HG03342 (cell line): ENCODE results near the gene DHRSX.
"Not testable (repeated sequence)": the region's sequence is repeated elsewhere in the genome, so short reads cannot be mapped to it uniquely, and the experiment has no call there.

Experiments used
- ATAC-seq: cut with Tn5 transposase; IDR thresholded peaks from one replicate; pipeline ENCODE4 v1.9.1; 2021; ENCODE audit warnings: mild to moderate bottlenecking, moderate library complexity; ENCODE audit not compliant: unreplicated experiment

Gene DHRSX

DNA sequence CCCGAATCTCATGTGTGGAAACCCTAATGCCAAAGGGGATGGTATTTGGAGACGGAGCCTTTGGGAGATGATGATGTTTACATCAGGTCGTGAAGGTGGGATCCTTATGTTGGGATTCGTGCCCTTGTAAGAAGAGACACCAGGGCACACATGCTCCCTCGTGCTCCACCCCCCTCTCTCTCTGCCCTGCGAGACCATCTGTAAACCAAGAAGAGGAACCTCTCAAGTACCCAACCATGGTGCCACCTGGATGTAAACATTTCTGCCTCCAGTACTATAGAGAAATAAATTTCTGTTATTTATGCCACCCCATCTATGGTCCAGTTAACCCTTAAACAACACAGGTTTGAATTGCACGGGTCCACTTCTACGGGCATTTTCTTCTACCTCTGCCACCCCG lies 179.4 kb downstream of the DHRSX start:
- no peak for ATAC-seq

DNA sequence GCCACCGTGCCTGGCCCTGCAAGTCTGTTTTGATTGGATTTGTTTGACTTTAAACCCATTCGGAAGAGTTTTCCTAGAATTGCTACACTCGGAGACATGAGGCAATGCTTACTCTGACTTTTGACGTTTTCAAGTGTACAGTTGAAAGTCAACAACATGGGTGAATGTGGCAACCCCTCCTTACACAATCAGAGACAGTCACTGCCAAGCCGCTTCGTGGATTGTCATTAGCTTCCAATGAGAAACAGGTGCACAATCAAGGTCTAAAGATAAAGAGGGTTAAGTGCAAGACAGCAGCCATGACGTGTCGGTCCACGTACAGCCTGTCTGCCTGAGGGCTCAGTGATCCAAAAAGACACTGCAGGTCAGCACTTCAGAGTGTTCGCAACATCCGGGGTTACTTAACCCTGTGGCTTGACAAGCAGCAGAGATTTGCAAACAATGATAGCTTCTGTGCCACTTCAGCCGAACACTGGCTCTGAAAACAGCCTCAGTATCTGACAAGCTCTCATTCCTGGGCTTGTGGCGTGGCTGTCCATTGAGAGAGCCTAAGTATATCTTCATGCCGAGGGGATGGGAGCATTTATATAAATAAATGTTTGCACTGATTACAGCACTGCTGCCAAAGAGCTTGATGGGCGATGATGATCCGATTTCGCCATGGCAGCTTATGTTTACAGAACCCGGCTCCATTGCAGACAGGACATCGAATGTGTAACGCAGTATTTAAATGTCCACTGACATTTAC lies 180.0 kb downstream of the DHRSX start:
- no peak for ATAC-seq

DNA sequence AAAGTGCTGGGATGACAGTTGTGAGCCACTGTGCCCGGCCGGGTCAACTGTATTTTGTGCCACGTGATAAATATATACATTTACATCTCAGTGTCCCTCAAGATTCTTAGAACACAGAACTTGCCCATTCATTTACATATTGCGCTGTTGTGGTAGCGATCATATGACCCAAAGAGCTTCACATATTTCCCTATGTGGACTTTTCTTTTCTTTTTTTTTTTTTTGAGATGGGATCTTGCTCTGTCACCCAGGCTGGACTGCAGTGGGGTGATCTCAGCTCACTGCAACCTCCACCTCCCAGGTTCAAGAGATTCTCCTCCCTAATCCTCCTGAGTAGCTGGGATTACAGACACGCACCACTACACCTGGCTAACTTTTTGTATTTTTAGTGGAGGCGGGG lies 180.7 kb downstream of the DHRSX start:
- ATAC-seq = no peak

DNA sequence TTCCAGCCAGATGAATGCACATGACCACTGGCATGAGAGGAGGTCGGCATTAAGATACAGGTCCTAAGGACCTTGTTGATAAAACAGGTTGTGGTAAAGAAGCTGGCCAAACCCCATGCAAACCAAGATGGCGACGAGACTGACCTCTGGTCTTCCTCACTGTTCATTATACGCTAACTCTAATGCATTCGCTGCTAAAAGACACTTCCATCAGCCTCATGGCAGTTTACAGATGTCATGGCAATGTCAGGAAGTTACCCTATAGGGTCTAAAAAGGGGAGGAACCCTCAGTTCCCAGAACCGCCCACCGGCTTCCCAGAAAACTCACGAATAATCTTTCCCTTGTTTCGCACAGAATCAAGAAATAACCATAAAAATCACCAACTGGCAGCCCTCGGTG lies 182.4 kb downstream of the DHRSX start:
- ATAC-seq = no peak

DNA sequence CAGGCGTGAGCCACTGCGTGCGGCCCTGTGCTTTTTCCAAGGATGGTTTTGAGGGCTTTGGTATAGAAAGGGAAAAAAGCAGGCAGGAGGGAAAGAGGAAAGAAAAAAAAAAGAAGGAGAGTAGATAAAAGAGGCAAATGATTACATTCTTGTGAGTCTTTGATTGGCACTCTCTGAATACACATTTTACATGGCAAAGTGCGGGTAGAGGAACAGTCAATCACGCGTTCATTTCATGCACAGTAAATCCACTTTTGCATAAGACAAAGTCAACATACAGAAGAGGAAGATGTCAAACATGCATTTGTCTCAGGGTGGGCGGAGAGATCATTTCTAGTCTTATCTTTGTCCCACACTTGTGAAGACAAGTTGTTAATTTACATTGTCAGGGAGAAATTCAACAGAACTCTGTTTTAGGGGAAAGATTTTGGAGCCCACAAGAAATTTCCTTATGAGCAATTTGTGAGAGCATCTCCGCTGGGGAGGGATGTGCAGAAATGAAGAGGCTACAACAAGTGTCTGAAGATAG lies 183.2 kb downstream of the DHRSX start:
- ATAC-seq = no peak

DNA sequence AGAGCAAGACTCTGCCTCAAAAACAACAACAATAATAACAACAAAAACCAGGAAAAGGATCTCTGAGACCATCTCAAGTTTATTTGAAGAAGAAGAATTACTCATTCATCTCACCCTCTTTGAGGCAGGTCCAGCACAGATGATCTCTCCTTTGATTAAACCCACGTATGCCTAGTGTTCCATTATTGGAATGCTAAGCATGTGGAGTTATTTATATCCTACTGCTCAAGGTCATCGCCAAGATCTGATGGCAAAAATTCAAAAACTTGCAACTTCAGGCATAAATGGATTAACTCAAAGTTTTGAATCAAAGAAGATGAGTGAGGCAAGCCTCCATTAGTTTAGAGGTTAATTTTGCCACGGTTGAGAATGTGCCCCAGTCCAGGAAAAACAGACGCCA lies 184.2 kb downstream of the DHRSX start:
- no peak for ATAC-seq

DNA sequence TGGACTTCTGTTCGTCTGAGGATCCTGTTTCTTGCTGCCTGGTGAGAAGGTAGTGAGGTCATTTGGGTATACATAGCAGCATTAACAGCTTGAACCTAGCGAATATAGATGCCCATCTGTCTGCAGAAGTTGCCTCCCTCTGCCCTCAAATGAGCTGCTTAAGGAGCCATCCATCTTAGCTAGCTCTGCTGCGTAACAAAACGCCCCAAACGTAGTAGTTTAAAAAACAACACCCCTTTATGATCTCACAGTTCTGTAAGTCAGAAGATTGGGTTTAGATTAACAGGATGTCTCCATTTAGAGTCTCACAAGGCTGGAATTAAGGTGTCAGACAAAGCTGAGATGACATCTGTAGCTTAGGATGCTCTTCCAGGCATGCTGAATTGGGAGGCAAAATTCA lies 185.3 kb downstream of the DHRSX start:
- no peak for ATAC-seq

DNA sequence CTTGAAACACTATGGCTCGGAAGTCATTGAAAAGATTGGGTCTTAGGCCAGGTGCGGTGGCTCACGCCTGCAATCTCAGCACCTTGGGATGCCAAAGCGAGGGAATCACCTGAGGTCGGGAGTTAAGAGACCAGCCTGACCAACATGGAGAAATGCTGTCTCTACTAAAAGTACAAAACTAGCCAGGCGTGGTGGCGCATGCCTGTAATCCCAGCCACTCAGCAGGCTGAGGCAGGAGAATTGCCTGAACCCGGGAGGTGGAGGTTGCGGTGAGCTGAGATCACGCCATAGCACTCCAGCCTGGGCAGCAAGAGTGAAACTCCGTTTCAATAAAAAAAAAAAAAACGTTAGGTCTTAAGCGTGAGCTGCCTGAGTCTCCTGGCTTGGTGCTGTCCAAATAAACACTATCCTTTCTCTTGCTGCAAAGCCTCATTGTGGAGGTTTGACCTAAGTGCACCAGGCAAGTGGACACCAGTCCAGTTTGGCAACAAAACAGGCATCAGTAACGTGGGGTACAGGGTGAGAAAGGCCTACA lies 185.9 kb downstream of the DHRSX start:
- no peak for ATAC-seq

DNA sequence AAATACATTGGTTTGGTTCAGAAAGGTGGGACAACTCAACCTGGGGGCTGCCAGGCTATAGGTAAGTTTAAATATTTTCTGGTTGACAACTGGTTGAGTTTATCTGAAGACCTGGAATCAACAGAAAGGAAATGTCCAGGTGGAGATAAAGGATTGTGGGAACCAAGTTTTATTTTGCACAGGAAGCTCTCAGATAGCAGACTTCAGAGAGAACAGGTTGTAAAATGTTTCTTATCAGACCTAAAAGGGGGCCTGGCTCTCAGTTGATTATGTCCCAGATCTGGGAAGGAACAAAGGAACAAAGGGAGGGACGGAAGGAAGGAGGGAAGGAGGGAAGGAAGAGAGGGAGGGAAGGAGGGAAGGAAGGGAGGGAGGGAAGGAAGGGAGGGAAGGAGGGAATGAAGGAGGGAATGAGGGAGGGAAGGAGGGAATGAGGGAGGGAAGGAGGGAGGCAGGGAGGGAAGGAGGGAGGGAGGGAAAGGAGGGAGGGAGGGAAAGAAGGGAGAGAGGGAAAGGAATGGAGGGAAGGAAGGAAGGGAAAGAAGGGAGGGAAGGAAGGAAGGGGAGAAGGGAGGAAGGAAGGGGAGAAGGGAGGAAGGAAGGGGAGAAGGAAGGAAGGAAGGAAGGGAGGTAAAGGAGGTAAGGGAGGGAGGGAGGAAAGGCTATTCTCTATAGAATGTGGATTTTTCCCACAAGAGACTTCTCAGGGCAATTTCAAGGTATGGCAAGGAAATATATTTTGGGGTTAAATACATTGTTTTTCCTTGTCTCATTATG lies 186.7 kb downstream of the DHRSX start:
- ATAC-seq = no peak

DNA sequence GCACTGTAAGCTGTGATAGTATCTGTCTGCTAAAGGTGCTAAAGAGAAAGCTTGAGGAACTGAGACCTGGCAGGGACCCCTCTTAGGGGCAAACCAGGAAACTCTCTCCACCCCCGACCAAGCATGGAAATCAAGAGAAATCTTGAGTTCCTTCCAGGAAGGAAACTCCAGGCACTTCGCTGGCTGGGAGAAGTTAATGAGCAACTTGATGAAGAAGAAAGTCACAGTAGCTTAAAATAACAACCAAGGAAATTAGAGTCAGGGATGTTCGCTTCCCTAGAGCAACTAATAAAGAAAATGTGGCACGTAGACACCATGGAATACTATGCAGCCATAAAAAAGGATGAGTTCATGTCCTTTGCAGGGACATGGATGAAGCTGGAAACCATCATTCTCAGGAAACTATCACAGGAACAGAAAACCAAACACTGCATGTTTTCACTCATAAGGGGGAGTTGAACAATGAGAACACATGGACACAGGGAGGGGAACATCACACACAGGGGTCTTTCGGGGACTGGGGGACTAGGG lies 188.7 kb downstream of the DHRSX start:
- ATAC-seq = not testable (repeated sequence)

DNA sequence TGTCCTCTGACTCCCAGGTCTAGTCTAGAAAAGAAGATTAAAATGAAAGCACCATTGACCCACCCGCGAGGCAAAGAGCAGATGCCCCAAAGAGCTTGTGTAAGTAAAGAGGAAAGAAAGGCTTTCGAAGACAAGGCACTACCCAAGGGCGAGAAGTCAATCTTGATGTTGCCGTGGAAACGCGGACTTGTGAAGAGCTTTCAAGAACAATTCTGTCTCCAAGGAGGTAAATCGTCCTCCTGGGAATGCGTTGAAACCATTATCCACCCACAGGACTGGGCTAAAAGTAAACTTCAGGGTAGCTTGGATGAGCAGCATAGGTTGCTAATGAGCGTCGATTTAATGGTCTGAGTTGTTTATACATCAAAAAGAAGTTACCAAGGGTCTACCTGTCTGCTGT lies 189.3 kb downstream of the DHRSX start:
- no peak for ATAC-seq

DNA sequence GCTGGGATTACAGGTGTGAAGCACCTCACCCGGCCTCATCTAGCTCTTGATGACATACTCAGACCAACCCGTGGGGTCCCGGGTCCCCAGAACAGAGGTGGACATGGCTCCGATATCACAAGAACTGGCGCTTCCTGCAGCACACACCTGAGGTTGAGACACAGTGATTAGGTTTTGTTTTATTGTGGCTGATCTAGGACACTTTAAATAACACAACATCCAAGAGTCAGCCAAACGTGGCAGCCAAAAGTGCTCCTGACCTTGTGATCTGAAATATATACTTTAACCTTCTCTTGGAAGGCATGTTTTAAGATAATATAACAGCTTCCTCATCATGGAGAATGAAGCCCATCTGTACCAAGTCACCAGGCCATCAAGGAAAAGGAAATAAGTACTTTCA lies 198.9 kb downstream of the DHRSX start:
- no peak for ATAC-seq

DNA sequence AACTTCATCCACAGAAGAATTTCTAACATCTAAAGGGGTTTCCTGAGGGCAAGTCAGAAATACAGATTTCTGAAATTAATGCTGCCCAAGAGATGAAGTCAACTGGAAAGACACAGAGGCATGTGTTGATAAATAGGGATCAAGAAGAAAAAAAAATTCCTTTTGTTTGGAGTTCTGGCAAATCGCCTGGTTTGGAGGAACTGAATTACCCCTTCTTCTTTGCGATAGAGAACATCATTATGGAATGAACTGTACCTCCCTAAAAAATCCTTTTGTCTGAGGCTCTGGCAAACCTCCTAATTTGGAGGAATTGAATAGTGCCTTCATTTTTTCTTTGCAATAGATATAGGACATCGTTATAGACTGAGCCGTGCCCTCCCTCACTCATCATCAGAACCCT lies 200.9 kb downstream of the DHRSX start:
- no peak for ATAC-seq

DNA sequence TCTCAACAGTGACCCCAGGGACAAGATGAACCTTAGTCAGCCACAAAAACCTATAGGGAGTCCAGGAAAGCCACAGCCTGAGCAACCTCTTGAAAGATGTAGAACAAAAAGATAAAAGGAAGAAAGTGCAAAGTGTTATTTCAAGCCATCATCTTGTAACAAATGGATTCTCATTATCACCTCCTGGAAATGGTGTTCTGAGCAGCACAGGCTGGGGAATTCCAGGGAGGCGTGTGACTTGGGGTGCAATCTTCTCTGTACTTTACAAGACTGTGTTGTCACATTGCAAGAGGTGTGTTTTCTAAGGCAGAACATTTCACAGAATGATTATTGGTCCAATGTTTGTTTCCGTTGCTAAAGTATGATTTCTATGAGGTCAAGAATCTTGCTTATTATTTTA lies 214.0 kb downstream of the DHRSX start:
- no peak for ATAC-seq

DNA sequence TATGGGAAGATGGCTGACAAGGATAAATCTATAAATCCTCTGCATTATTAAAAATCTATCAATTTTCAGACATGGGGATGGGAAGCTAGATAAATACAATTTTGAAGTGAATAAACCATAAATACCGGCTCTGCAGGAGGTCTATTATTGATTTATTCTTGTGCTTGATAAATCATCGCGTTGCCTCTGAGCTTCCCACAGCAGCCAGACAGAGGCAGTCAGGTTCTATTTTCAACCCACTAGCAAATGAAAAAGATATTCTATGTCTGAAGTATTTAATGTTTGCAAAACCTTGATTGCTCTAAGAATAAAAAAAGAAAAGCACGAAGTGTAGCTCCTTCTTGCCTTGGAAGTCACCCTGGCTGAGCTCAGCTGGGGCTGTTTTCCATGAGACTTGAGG lies 216.2 kb downstream of the DHRSX start:
- ATAC-seq = no peak

DNA sequence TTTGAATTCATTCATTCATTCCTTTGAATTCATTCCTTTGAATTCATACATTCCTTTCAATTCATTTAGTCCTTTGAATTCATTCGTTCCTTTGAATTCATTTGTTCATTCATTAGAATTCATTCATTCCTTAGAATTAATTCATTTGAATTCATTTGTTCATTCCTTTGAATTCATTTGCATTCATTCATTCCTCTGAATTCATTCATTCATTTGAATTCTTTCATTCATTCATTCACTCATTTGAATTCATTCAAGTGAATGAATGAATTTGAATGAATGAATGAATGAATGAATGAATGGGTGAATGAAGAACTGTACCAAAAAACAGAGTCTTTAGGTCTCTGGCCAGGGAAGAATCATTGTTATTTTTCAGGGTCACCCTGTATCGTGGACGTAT lies 216.6 kb downstream of the DHRSX start:
- ATAC-seq = no peak

DNA sequence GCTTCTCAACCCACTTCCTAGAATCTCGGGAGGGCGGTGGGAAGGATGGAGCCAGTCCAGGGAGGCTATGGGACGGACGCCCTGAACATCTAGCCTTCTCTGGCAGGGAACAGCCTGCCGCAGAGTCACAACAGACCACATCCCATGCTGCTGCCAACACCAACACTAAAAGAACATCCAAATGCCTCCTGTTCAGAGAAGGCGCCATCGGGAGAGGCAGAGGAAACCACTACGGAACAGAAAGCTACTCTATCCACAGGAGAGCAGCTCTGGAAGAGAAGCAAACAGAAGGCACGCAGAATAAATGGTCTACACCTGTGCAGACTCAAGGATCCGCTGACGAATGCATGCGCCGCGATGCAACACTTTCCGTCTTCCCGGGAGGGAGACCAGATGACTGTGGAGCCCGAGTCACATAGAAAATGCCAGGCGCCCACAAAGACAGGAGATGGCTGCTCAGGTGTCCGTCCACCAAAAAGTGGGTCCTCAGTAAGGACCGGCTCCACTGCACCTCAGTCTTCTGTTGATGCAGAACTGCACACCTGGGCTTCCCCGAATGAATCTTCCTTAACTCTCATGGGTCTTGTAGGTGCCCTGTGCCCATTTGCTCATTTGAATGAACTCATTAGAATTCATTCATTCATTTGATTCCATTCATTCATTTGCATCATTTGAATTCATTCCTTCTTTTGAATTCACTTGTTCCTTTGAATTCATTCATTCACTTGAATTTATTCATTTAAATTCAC lies 217.5 kb downstream of the DHRSX start:
- no peak for ATAC-seq

DNA sequence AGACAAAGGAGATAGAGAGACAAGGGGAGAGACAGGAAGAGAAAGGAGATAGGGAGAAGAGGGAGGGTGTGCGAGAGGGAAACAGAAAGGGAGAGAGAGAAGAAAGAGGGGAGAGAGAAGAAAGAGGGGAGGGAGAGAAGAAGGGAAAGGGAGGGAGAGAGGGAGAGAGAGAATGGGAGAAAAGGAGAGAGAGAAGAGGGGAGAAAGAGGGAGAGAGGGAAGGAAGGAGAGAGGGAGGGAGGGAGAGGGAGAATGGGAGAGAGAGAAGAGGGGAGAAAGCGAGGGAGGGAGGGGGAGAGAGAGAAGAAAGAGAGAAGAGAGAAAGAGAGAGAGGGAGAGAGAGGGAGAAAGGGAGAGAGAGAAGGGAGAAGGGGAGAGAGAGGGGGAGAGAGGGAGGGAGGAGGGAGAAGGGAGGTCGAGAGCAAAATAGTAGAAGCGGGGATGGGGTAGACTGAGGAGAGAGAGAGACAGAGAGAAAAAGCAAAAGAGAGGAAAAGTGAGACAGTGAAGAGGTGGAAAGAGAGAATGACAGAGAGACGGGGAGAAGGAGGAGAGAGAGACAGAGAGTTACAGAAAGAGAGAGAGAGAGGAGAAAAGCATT lies 218.2 kb downstream of the DHRSX start:
- no peak for ATAC-seq

DNA sequence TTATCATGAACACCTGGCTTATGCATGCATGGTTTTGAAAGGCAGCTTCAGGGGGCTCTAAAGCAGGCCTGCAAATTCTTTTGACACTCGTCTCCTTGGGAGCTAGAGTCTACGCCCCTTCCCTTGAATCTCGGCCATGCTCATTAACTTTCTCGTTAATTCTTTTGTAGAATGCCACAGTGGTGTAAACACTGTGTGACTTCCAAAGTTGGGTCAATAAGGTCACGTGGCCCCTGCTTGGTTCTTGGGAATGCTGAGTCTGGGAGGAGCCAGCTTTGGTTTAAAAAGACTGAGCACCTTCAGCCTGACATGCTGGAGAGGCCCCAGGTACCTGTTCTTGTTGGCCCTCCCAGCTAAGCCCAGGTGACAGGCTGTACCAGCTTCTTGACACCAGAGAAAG lies 228.4 kb downstream of the DHRSX start:
- ATAC-seq = no peak

DNA sequence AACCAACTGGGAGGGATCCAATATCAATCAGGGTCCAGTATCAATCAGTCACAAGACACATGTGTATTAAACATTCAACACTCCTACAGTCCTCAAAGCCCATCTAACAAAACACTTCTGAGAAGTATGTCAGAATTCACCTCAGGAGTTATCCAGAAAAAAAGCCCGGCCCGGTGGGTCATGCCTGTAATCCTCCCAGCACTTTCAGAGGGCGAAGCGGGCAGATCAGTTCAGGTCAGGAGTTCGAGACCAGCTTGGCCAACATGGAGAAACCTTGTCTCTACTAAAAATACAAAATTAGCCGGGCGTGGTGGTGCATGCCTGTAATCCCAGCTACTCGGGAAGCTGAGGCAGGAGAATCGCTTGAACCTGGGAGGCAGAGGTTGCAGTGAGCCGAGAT lies 229.2 kb downstream of the DHRSX start:
- ATAC-seq = not testable (repeated sequence)

DNA sequence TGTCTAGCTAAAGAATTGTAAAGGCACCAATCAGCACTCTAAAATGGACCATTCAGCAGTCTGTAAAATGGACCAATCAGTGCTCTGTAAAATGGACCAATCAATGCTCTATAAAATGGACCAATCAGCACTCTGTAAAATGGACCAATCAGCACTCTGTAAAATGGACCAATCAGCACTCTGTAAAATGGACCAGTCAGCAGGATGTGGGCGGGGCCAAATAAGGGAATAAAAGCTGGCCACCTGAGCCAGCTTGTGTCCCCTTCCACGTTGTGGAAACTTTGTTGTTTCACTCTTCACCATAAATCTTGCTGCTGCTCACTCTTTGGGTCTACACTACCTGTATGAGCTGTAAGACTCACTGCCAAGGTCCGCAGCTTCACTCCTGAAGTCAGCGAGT lies 230.0 kb downstream of the DHRSX start:
- ATAC-seq = not testable (repeated sequence)
